Measurements from ENCODE around the gene HTR3C.
"Not testable (repeated sequence)": the region's sequence is repeated elsewhere in the genome, so short reads cannot be mapped to it uniquely, and the experiment has no call there.

HTR3C gene

GRCh38 chr3:184018424-184018973, 34.3 kb upstream of the HTR3C start:
- H3K4me3 ChIP-seq (ENCODE audit: low read depth, low read length), result peak overlapping the region; percentile 100
- no peak for TF ChIP-seq CTCF (conservative IDR thresholded peaks at IDR 0.05; ENCODE audit: low read depth, low read length)
- DNase-seq (ENCODE audit: low read depth), result no peak

- no peak for TF ChIP-seq CTCF (conservative IDR thresholded peaks at IDR 0.05; ENCODE audit: low read depth, low read length)
- no peak overlapping the region for H3K4me3 ChIP-seq (ENCODE audit: low read depth, low read length)
- no peak for DNase-seq (ENCODE audit: low read depth)
These were observed 30.5 kb upstream of the HTR3C start for GRCh38 chr3:184022323-184022722.

GRCh38 chr3:184025256-184025655, 27.6 kb upstream of the HTR3C start:
- H3K4me3 ChIP-seq (ENCODE audit: low read depth, low read length); DNase-seq (ENCODE audit: low read depth): not testable (repeated sequence)

GRCh38 chr3:184028275-184028890, 24.5 kb upstream of the HTR3C start:
- not testable (repeated sequence) for DNase-seq (ENCODE audit: low read depth); H3K4me3 ChIP-seq (ENCODE audit: low read depth, low read length)

GRCh38 chr3:184029443-184029842, 23.4 kb upstream of the HTR3C start:
- H3K4me3 ChIP-seq (ENCODE audit: low read depth, low read length), result no peak overlapping the region
- peak; percentile 36 for DNase-seq (ENCODE audit: low read depth)
- TF ChIP-seq CTCF (conservative IDR thresholded peaks at IDR 0.05; ENCODE audit: low read depth, low read length), result no peak

- no peak for DNase-seq (ENCODE audit: low read depth)
- no peak overlapping the region for H3K4me3 ChIP-seq (ENCODE audit: low read depth, low read length)
- no peak for TF ChIP-seq CTCF (conservative IDR thresholded peaks at IDR 0.05; ENCODE audit: low read depth, low read length)
These were observed 22.3 kb upstream of the HTR3C start for GRCh38 chr3:184030536-184030935.

- no peak within 1 kb of the TSS for H3K4me3 ChIP-seq (ENCODE audit: low read depth, low read length)
- TF ChIP-seq CTCF (conservative IDR thresholded peaks at IDR 0.05; ENCODE audit: low read depth, low read length), result no peak
- no peak for DNase-seq (ENCODE audit: low read depth)
These were observed 21.6 kb upstream of the HTR3C start, which contains the start of gene HTR3D for GRCh38 chr3:184031187-184031792. Gene HTR3D, plus strand, starts transcription at chr3:184031742. Its CDS starts 0 bp downstream, at chr3:184031742.

GRCh38 chr3:184037816-184038215, 15.0 kb upstream of the HTR3C start:
- no peak for DNase-seq (ENCODE audit: low read depth)
- TF ChIP-seq CTCF (conservative IDR thresholded peaks at IDR 0.05; ENCODE audit: low read depth, low read length), result no peak
- H3K4me3 ChIP-seq (ENCODE audit: low read depth, low read length), result no peak overlapping the region

GRCh38 chr3:184038307-184038706, 14.5 kb upstream of the HTR3C start:
- not testable (repeated sequence) for H3K4me3 ChIP-seq (ENCODE audit: low read depth, low read length); DNase-seq (ENCODE audit: low read depth)
